ENCODE data around the gene ZNF316. TPM values are rescaled to one million over a fixed set of nuclear protein-coding genes. Genes with fewer than 3 reads are reported as not detected.

The ZNF316 gene
- total RNA-seq, 2 experiments from 2014 or later = 18.1 to 37.5 TPM

DNA sequence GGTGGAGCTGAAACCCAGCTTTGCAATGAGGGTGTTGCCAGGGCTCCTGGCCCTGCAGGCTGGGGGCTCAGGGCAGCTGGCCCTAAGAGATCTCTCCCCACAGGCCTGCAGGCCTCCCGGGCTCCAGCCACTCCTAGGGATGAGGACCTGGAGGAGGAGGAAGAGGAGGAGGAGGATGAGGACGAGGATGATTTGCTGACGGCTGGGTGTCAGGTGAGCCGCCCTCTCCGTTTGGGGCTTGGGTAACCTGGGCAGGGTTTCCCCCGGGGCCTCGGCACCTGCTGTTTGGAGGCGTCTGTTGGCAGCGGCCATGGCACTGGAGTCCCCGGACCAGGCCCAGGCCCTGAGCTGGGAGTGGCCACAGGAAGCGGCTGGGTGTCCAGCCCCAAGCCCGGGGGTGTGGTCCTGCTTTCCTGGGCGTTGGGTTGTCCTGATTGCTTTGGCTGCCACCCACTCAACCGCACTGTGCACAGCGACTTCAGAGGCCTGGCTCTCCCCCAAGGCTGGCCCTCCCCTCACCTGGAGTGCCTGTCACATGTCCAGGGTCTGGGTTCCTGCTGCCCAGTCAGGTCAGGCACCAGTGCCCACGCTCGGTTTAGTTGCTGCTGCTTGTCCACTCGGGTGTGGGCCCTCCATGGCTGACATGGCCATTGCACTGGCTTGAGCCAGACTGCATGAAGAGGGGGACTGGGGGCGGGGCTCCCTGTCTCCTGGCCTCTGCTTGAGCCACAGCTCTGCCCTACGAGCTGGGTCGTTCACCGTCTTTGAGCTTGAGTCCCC lies 5.9 kb downstream of the ZNF316 start:
- no peaks in the 10 kb centered on the region for H3K9me2 ChIP-seq (ENCODE audit: insufficient read depth, low read length)
- no TSS peak for BruUV-seq (replicated peaks)
- no peak overlapping the region for H3K4me3 ChIP-seq (ENCODE audit: low read depth, low read length, poor library complexity, severe bottlenecking)
- no peaks in the 10 kb centered on the region for H4K20me1 ChIP-seq (ENCODE audit: insufficient read depth, low read length)
- no peak overlapping the region for H2AFZ ChIP-seq (ENCODE audit: low read length)
- H3K36me3 ChIP-seq (ENCODE audit: insufficient read depth, low read length) = peaks cover 89% of the 10 kb centered on the region
- intact Hi-C loops (cut with micrococcal nuclease; ENCODE audit: unreplicated experiment) = no loop called here
- peaks cover 14% of the 10 kb centered on the region for H3K79me2 ChIP-seq (ENCODE audit: insufficient read depth, low read depth, low read length)
- CTCF ChIA-PET (ENCODE audit: unreplicated experiment) = no interaction called here
- H3K9me3 ChIP-seq (ENCODE audit: low read length) = no peaks in the 10 kb centered on the region
- H3K4me2 ChIP-seq (ENCODE audit: low read length) = no peak overlapping the region
- TF ChIP-seq, protein P1, sequence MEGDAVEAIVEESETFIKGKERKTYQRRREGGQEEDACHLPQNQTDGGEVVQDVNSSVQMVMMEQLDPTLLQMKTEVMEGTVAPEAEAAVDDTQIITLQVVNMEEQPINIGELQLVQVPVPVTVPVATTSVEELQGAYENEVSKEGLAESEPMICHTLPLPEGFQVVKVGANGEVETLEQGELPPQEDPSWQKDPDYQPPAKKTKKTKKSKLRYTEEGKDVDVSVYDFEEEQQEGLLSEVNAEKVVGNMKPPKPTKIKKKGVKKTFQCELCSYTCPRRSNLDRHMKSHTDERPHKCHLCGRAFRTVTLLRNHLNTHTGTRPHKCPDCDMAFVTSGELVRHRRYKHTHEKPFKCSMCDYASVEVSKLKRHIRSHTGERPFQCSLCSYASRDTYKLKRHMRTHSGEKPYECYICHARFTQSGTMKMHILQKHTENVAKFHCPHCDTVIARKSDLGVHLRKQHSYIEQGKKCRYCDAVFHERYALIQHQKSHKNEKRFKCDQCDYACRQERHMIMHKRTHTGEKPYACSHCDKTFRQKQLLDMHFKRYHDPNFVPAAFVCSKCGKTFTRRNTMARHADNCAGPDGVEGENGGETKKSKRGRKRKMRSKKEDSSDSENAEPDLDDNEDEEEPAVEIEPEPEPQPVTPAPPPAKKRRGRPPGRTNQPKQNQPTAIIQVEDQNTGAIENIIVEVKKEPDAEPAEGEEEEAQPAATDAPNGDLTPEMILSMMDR (conservative IDR thresholded peaks at IDR 0.05; ENCODE audit: low read length) = no peak
- TF ChIP-seq EZH2phosphoT487 (IDR thresholded peaks at IDR 0.05; ENCODE audit: borderline replicate concordance, low read depth, low read length) = no peak
- H3K27ac ChIP-seq (ENCODE audit: low read depth, low read length, poor library complexity, severe bottlenecking) = no peak overlapping the region
- POLR2A ChIA-PET = no interaction called here
- no peak for DNase-seq (ENCODE audit: low spot score)
- peaks cover 7% of the 10 kb centered on the region for H3K4me1 ChIP-seq (ENCODE audit: insufficient read depth, low read length, poor library complexity, severe bottlenecking)

DNA sequence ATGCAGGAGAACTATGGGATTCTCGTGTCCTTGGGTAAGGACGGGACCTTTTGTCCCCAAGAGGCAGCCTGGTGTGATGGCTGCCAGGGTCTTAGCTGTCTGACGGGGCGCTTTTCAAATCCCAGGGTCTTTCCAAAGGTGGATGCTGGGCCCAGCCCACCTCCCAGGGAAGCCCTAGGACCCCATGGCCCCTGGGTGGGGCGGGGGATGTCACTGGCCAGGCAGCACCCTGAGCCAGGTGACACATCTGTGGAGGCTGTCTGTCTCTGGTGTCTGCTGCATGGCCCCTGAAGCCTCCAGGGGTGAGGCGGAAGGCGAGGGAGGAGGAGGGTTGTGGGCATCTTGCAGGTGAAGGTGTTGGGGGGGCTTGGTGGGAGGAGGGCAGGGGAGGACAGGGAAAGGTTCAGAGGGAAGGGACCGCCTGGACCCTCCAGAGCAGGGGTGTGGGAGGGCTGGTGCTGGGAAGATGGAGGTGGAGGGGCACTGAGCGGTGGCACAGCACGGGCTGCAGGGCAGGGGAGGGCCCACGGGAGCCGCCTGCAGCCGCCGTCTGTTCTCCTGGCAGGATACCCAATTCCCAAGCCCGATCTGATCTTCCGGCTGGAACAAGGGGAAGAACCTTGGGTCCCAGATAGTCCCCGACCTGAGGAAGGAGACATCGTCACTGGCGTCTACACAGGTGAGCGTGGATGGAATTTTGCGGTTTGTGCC lies 7.0 kb downstream of the ZNF316 start:
- BruUV-seq (replicated peaks) = no TSS peak
- H3K9me2 ChIP-seq (ENCODE audit: insufficient read depth, low read length) = no peaks in the 10 kb centered on the region

More for the DNA sequence above, 7.0 kb downstream of the ZNF316 start:
- DNase-seq (ENCODE audit: low spot score) = no peak
- TF ChIP-seq, protein P1 (conservative IDR thresholded peaks at IDR 0.05; ENCODE audit: low read length) = no peak
- no peak for TF ChIP-seq EZH2phosphoT487 (IDR thresholded peaks at IDR 0.05; ENCODE audit: borderline replicate concordance, low read depth, low read length)
- no peak overlapping the region for H3K4me3 ChIP-seq (ENCODE audit: low read depth, low read length, poor library complexity, severe bottlenecking)
- intact Hi-C loops (cut with micrococcal nuclease; ENCODE audit: unreplicated experiment) = no loop called here
- H3K36me3 ChIP-seq (ENCODE audit: insufficient read depth, low read length) = peaks cover 96% of the 10 kb centered on the region
- no peak overlapping the region for H3K27ac ChIP-seq (ENCODE audit: low read depth, low read length, poor library complexity, severe bottlenecking)
- no peak overlapping the region for H3K4me2 ChIP-seq (ENCODE audit: low read length)
- H3K79me2 ChIP-seq (ENCODE audit: insufficient read depth, low read depth, low read length) = peaks cover 4% of the 10 kb centered on the region; the same call in 1 of the 2 replicates
- H3K4me1 ChIP-seq (ENCODE audit: insufficient read depth, low read length, poor library complexity, severe bottlenecking) = no peaks in the 10 kb centered on the region
- POLR2A ChIA-PET = no interaction called here
- no peaks in the 10 kb centered on the region for H3K9me3 ChIP-seq (ENCODE audit: low read length)
- CTCF ChIA-PET (ENCODE audit: unreplicated experiment) = no interaction called here
- H2AFZ ChIP-seq (ENCODE audit: low read length) = no peak overlapping the region
- H4K20me1 ChIP-seq (ENCODE audit: insufficient read depth, low read length) = no peaks in the 10 kb centered on the region
